Hepatocyte (in vitro differentiated cells): ENCODE data around the gene KCNQ5. TPM values are rescaled to one million over a fixed set of nuclear protein-coding genes. Genes with fewer than 3 reads are reported as not detected.

Experiments used
- DNase-seq: peaks from one replicate; pipeline ENCODE4 v3.0.0-alpha.2; 2016; ENCODE audit warnings: low spot score
- H2AFZ ChIP-seq: fragments of 200-600 bp; sonication (generic); 2 replicates; pipeline ENCODE4 v1.6.0; 2016; ENCODE audit warnings: antibody characterized with exemption, mild to moderate bottlenecking
- H3K27ac ChIP-seq: fragments of 200-600 bp; sonication (generic); 2 replicates; pipeline ENCODE4 v1.5.1; 2016; ENCODE audit warnings: mild to moderate bottlenecking
- H3K27me3 ChIP-seq: fragments of 200-600 bp; sonication (generic); 2 replicates; pipeline ENCODE4 v1.6.1; 2016
- H3K36me3 ChIP-seq: fragments of 200-600 bp; sonication (generic); replicated peaks from 2 replicates; pipeline ENCODE4 v1.5.1; 2016; ENCODE audit warnings: low read depth; ENCODE audit not compliant: insufficient read depth
- H3K4me1 ChIP-seq: fragments of 200-600 bp; sonication (generic); 2 replicates; pipeline ENCODE4 v1.5.1; 2016; ENCODE audit warnings: mild to moderate bottlenecking, moderate library complexity; ENCODE audit not compliant: insufficient read depth
- H3K4me2 ChIP-seq: fragments of 200-600 bp; sonication (generic); 2 replicates; pipeline ENCODE4 v1.6.0; 2016
- H3K4me3 ChIP-seq: fragments of 200-600 bp; sonication (generic); 2 replicates; pipeline ENCODE4 v1.5.1; 2016; ENCODE audit warnings: mild to moderate bottlenecking
- H3K79me2 ChIP-seq: fragments of 200-600 bp; sonication (generic); 2 replicates; pipeline ENCODE4 v1.6.0; 2017; ENCODE audit warnings: mild to moderate bottlenecking
- H3K9me2 ChIP-seq: fragments of 200-600 bp; sonication (generic); replicated peaks from 2 replicates; pipeline ENCODE4 v1.6.0; 2017; ENCODE audit warnings: mild to moderate bottlenecking; ENCODE audit not compliant: insufficient read depth
- H3K9me3 ChIP-seq: fragments of 200-600 bp; sonication (generic); 2 replicates; pipeline ENCODE4 v1.5.1; 2016; ENCODE audit warnings: low read depth, mild to moderate bottlenecking
- H4K20me1 ChIP-seq: fragments of 200-600 bp; sonication (generic); 2 replicates; pipeline ENCODE4 v1.6.0; 2016; ENCODE audit warnings: mild to moderate bottlenecking; ENCODE audit not compliant: insufficient read depth, poor library complexity, severe bottlenecking
- EZH2 ChIP-seq: fragments of 200-600 bp; sonication (generic); IDR thresholded peaks from 2 replicates; pipeline ENCODE4 v1.6.1; 2016; ENCODE audit warnings: antibody characterized with exemption, mild to moderate bottlenecking, borderline replicate concordance
- EZH2phosphoT487 ChIP-seq: fragments of 200-600 bp; sonication (generic); IDR thresholded peaks from one replicate; pipeline ENCODE4 v1.6.1; 2018; ENCODE audit warnings: antibody characterized with exemption, mild to moderate bottlenecking, low read depth, moderate library complexity; ENCODE audit not compliant: unreplicated experiment, severe bottlenecking
- WGBS: methylation state at CpG from one replicate; pipeline ENCODE4 v1.1.6; 2016; ENCODE audit warnings: low lambda C conversion rate; ENCODE audit errors: missing lambda C conversion rate; 5-methylcytosine and 5-hydroxymethylcytosine counted together
- polyA plus RNA-seq: library from polyadenylated mRNA; unstranded; fragments of >200 nt; fragmentation: Nextera tagmentation; extraction: Ambion mirVana; gene quantifications from 2 replicates; pipeline ENCODE4 v1.2.1, GENCODE V29; 2016
- total RNA-seq: library from RNA; depleted of rRNA; stranded (reverse); fragments of >200 nt; gene quantifications from 2 replicates; pipeline ENCODE4 v1.2.3, GENCODE V29; 2014
- TF ChIP-seq, protein P1 (sequence below): fragments of 200-600 bp; sonication (generic); IDR thresholded peaks from 2 replicates; pipeline ENCODE4 v1.5.1; 2016; ENCODE audit warnings: antibody characterized with exemption, mild to moderate bottlenecking; ENCODE audit not compliant: poor library complexity

Gene KCNQ5
- total and polyA plus RNA-seq, 2 experiments from 2014 or later = 1.6 to 2.0 TPM

DNA sequence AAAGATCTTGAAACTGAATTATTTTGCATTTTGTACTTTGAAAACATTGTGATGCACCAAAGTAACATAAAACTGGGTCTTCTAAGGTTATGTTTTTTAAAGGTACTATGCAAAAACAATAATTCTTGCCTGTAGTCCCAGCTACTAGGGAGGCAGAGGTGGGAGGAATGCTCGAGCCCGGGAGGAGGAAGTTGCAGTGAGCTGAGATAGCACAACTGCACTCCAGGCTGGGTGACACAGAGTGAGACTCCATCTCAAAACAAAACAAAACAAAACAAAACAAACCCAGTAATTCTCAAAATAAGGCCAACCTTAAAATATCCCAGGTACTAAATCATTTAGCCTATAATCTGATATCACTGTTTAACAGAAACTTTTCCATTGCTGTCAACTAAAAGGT, 333.8 kb downstream of the KCNQ5 start:
- no peak overlapping the region for H3K27ac ChIP-seq

DNA sequence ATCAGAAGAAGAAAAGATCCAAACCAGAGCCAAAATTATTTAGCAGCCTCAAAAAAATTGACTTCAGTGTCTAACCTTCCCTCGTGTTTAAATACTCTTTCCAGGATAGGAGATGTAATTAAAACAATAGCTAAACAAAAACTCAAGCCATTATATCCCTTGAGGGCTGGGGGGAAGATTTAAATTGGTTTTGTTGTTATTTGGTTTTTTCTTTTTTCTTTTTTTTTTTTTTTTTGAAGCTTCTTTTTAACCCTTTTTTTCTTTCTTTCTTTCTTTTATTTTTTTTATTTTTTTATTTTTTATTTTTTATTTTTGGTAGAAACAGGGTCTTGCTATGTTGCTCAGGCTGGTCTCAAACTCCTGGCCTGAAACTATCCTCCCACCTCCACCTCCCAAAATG, 334.4 kb downstream of the KCNQ5 start:
- Histone ChIP-seq H3K36me3 (no peaks in the 10 kb centered on the region), H4K20me1 (no peaks in the 10 kb centered on the region), H3K4me1 (peaks cover 20% of the 10 kb centered on the region), H3K9me2 (no peaks in the 10 kb centered on the region), H3K27me3 (no peaks in the 10 kb centered on the region), H3K9me3 (no peaks in the 10 kb centered on the region), H2AFZ (no peak overlapping the region), H3K4me2 (no peak overlapping the region), H3K4me3 (no peak overlapping the region), H3K27ac (no peak overlapping the region), H3K79me2 (no peaks in the 10 kb centered on the region)
- 39% methylated on average over 1 of the region's 1 CpG for WGBS
- DNase-seq = no peak
- TF ChIP-seq EZH2 (no peak), EZH2phosphoT487 (no peak)
- TF ChIP-seq, protein P1, sequence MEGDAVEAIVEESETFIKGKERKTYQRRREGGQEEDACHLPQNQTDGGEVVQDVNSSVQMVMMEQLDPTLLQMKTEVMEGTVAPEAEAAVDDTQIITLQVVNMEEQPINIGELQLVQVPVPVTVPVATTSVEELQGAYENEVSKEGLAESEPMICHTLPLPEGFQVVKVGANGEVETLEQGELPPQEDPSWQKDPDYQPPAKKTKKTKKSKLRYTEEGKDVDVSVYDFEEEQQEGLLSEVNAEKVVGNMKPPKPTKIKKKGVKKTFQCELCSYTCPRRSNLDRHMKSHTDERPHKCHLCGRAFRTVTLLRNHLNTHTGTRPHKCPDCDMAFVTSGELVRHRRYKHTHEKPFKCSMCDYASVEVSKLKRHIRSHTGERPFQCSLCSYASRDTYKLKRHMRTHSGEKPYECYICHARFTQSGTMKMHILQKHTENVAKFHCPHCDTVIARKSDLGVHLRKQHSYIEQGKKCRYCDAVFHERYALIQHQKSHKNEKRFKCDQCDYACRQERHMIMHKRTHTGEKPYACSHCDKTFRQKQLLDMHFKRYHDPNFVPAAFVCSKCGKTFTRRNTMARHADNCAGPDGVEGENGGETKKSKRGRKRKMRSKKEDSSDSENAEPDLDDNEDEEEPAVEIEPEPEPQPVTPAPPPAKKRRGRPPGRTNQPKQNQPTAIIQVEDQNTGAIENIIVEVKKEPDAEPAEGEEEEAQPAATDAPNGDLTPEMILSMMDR = no peak

More for the DNA sequence above, 333.8 kb downstream of the KCNQ5 start:
- Histone ChIP-seq H3K9me2 (no peaks in the 10 kb centered on the region), H3K4me2 (no peak overlapping the region), H2AFZ (no peak overlapping the region), H3K4me3 (no peak overlapping the region), H3K27me3 (no peaks in the 10 kb centered on the region), H4K20me1 (no peaks in the 10 kb centered on the region), H3K9me3 (no peaks in the 10 kb centered on the region), H3K36me3 (no peaks in the 10 kb centered on the region), H3K4me1 (peaks cover 20% of the 10 kb centered on the region), H3K79me2 (no peaks in the 10 kb centered on the region)
- DNase-seq = no peak
- TF ChIP-seq EZH2phosphoT487 = no peak
- TF ChIP-seq, protein P1 = no peak
- no peak for TF ChIP-seq EZH2
- 53% methylated on average over 2 of the region's 2 CpGs for WGBS

DNA sequence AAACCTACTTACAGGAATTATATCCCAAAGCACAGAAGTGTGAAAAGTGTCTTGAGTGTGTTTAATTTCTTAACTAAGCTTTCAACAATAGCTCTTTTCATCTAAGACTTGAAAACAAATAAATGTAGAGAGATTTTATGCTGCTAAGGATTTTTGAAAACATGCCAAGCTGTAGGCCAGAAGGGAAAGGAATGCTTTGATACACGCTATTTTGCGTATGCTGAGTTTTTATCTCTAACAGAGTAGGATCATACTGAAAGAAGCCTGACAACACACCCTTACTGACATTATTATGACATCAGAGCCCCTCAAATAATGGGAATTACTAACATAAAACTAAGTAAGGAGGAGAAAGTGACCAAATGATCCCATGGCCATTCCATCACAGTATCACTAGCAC, 338.0 kb downstream of the KCNQ5 start:
- Histone ChIP-seq H2AFZ (no peak overlapping the region), H3K9me2 (no peaks in the 10 kb centered on the region), H3K79me2 (no peaks in the 10 kb centered on the region), H4K20me1 (no peaks in the 10 kb centered on the region), H3K27me3 (no peaks in the 10 kb centered on the region), H3K4me1 (no peaks in the 10 kb centered on the region), H3K4me3 (no peak overlapping the region), H3K9me3 (no peaks in the 10 kb centered on the region), H3K4me2 (no peak overlapping the region), H3K36me3 (no peaks in the 10 kb centered on the region), H3K27ac (no peak overlapping the region)
- DNase-seq = no peak
- TF ChIP-seq EZH2phosphoT487 = no peak
- TF ChIP-seq, protein P1 = no peak
- no peak for TF ChIP-seq EZH2
- WGBS = 71% methylated on average over 2 of the region's 2 CpGs

DNA sequence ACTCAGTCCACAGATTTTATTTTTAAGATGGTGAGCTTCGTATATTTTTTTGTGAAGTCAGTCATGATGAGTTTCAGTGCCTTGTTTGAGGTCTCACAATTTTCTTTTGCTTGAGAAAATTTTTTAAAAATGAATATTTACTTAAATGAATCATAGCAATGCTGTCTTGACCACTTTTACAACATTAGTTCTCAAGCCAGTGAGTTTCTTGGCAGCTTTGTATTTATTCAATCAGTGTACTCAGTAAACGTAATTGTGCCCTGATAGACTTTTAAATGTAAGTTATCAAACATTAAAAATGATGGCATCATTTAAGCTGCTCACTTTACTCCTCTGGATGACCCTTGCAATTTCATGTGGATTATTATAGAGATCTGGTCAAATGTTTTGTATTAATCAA, 342.1 kb downstream of the KCNQ5 start:
- H3K9me2 ChIP-seq = no peaks in the 10 kb centered on the region
- H3K36me3 ChIP-seq = no peaks in the 10 kb centered on the region
- H3K79me2 ChIP-seq = no peaks in the 10 kb centered on the region
- H3K4me2 ChIP-seq = no peak overlapping the region
- H2AFZ ChIP-seq = no peak overlapping the region
- no peak overlapping the region for H3K27ac ChIP-seq
- H3K27me3 ChIP-seq = no peaks in the 10 kb centered on the region
- no peak for DNase-seq
- H3K4me3 ChIP-seq = no peak overlapping the region
- H4K20me1 ChIP-seq = no peaks in the 10 kb centered on the region
- H3K9me3 ChIP-seq = no peaks in the 10 kb centered on the region
- 85% methylated on average over 2 of the region's 2 CpGs for WGBS
- H3K4me1 ChIP-seq = no peaks in the 10 kb centered on the region
- TF ChIP-seq, protein P1 = no peak
- TF ChIP-seq EZH2phosphoT487 = no peak
- no peak for TF ChIP-seq EZH2
